Progenitor cell of endocrine pancreas (in vitro differentiated cells): ENCODE data around the gene ARHGAP15. TPM values are rescaled to one million over a fixed set of nuclear protein-coding genes. Genes with fewer than 3 reads are reported as not detected.

Experiments
- DNase-seq: peaks from one replicate; pipeline ENCODE4 v3.0.0; 2021; ENCODE audit warnings: low spot score; ENCODE audit not compliant: unreplicated experiment
- H3K27ac Mint-ChIP-seq: 2 replicates; pipeline ENCODE4 v1.8.0; 2021; ENCODE audit warnings: mild to moderate bottlenecking, moderate library complexity, mixed read lengths
- H3K27me3 Mint-ChIP-seq: 2 replicates; pipeline ENCODE4 v1.8.0; 2021; ENCODE audit warnings: mixed read lengths
- H3K36me3 Mint-ChIP-seq: 2 replicates; pipeline ENCODE4 v1.8.0; 2022; ENCODE audit warnings: mixed read lengths; ENCODE audit not compliant: insufficient read depth
- H3K4me1 Mint-ChIP-seq: 2 replicates; pipeline ENCODE4 v1.8.0; 2021; ENCODE audit warnings: low read depth, mixed read lengths
- H3K4me3 Mint-ChIP-seq: 2 replicates; pipeline ENCODE4 v1.8.0; 2021; ENCODE audit warnings: low read depth, mild to moderate bottlenecking, moderate library complexity, mixed read lengths
- H3K9me3 Mint-ChIP-seq: 2 replicates; pipeline ENCODE4 v1.8.0; 2021; ENCODE audit warnings: low read depth, mixed read lengths
- CTCF ChIP-seq: fragments of 200-600 bp; sonication (generic); IDR thresholded peaks from one replicate; pipeline ENCODE4 v1.5.0; 2021; ENCODE audit warnings: antibody characterized with exemption, mild to moderate bottlenecking; ENCODE audit not compliant: unreplicated experiment
- total RNA-seq: library from RNA; stranded (reverse); gene quantifications from 2 replicates; pipeline ENCODE4 v1.2.1, GENCODE V29; 2021

Gene ARHGAP15
- total RNA-seq, 1 donor from 2014 or later, result not detected

- no peaks in the 10 kb centered on the region for H3K4me1 Mint-ChIP-seq
- TF ChIP-seq CTCF, result no peak
- H3K27ac Mint-ChIP-seq, result no peak overlapping the region
- peaks cover 13% of the 10 kb centered on the region for H3K27me3 Mint-ChIP-seq
- H3K36me3 Mint-ChIP-seq, result no peaks in the 10 kb centered on the region
- no peak overlapping the region for H3K4me3 Mint-ChIP-seq
- no peak for DNase-seq
- H3K9me3 Mint-ChIP-seq, result peaks cover 19% of the 10 kb centered on the region
These were observed 500.1 kb downstream of the ARHGAP15 start for GRCh38 chr2:143629340-143629739.

GRCh38 chr2:143632751-143633374, 503.6 kb downstream of the ARHGAP15 start:
- TF ChIP-seq CTCF, result no peak
- Mint-ChIP-seq H3K9me3 (peaks cover 11% of the 10 kb centered on the region), H3K4me3 (no peak overlapping the region), H3K36me3 (no peaks in the 10 kb centered on the region), H3K27ac (no peak overlapping the region), H3K4me1 (no peaks in the 10 kb centered on the region), H3K27me3 (no peaks in the 10 kb centered on the region)
- DNase-seq, result no peak

GRCh38 chr2:143633419-143633818, 504.2 kb downstream of the ARHGAP15 start:
- Mint-ChIP-seq H3K9me3 (peaks cover 7% of the 10 kb centered on the region), H3K36me3 (no peaks in the 10 kb centered on the region), H3K4me1 (no peaks in the 10 kb centered on the region), H3K27me3 (no peaks in the 10 kb centered on the region), H3K4me3 (no peak overlapping the region), H3K27ac (no peak overlapping the region)
- no peak for DNase-seq
- TF ChIP-seq CTCF, result no peak

GRCh38 chr2:143635302-143635701, 506.1 kb downstream of the ARHGAP15 start:
- H3K9me3 Mint-ChIP-seq, result peaks cover 7% of the 10 kb centered on the region
- no peaks in the 10 kb centered on the region for H3K36me3 Mint-ChIP-seq
- no peak overlapping the region for H3K27ac Mint-ChIP-seq
- H3K4me3 Mint-ChIP-seq, result no peak overlapping the region
- H3K4me1 Mint-ChIP-seq, result no peaks in the 10 kb centered on the region
- no peaks in the 10 kb centered on the region for H3K27me3 Mint-ChIP-seq
- DNase-seq, result no peak
- TF ChIP-seq CTCF, result no peak

- no peaks in the 10 kb centered on the region for H3K36me3 Mint-ChIP-seq
- no peak for TF ChIP-seq CTCF
- H3K9me3 Mint-ChIP-seq, result peaks cover 6% of the 10 kb centered on the region
- no peak overlapping the region for H3K27ac Mint-ChIP-seq
- DNase-seq, result no peak
- H3K27me3 Mint-ChIP-seq, result no peaks in the 10 kb centered on the region
- no peak overlapping the region for H3K4me3 Mint-ChIP-seq
- H3K4me1 Mint-ChIP-seq, result no peaks in the 10 kb centered on the region
These were observed 506.7 kb downstream of the ARHGAP15 start for GRCh38 chr2:143635936-143636335.
